ENCODE measurements around the gene RELN.

RELN gene

DNA sequence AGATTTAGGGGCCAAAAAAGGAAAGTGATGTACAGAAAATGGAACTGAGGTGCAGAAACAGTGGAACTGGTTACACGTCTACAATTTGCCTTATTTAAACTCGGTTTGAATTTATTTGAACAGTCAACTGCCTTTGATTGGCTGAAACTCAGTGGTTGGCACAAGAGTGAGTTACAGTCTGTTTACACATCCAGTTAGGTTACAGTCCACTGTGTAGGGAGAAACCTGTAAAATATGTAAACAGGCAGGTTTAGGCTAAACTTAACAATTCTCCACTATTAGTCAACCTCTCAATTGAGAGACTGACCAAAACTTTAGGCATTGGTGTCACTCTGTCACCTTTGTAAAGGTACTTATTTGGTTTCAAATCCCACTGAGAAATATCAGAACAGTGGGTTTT lies 40.3 kb upstream of the RELN start:
- H3K27me3 ChIP-seq (replicated peaks in 2 of 5; ENCODE audit: control insufficient read depth in 4 of 5, insufficient read depth in 5 of 5, low read length in 4 of 5) = peaks cover 0 to 3% (median 0%) of the 10 kb centered on the region in 5 experiments
- ChIA-PET POLR2A (no interaction called here), CTCF (no interaction called here)
- H3K27ac ChIP-seq (ENCODE audit: insufficient read depth in 1 of 2, low read depth in 1 of 2, low read length in 2 of 2, poor library complexity in 1 of 2, severe bottlenecking in 2 of 2) = no peak overlapping the region
- no peak for DNase-seq
- WGBS (ENCODE audit: insufficient coverage) = 100% methylated on average over 2 of the region's 2 CpGs
- no peaks in the 10 kb centered on the region for H3K9me3 ChIP-seq (ENCODE audit: control extremely low read depth in 1 of 5, control insufficient read depth in 4 of 5, insufficient read depth in 2 of 5, low read depth in 1 of 5, low read length in 4 of 5)
- no peaks in the 10 kb centered on the region for H3K36me3 ChIP-seq (ENCODE audit: control insufficient read depth in 4 of 4, insufficient read depth in 4 of 4, low read length in 3 of 4)
- no peaks in the 10 kb centered on the region for H3K4me1 ChIP-seq (ENCODE audit: control extremely low read depth in 1 of 4, control insufficient read depth in 4 of 4, insufficient read depth in 4 of 4, low read length in 3 of 4)
- no peak overlapping the region for H3K4me3 ChIP-seq (ENCODE audit: control insufficient read depth in 1 of 7, extremely low read depth in 1 of 7, insufficient read depth in 4 of 7, low read depth in 2 of 7, low read length in 6 of 7)

DNA sequence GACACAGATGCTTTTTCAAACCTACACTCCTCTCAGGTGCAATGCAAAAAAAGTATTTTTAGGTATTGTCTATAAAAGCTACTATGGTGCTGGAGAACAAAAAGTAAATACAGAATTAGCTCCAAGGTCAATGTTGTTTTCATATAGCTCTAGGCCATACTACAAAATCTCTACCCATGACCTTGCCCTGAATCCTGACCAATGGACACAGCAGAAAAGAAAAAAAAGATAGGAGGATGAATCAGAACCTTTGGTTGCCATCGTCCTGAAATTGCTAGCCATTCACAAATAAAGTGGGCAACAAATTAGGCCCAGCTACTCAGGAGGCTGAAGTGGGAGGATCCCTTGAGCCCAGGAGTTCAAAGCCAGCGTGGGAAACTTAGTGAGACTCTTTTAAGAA lies 35.2 kb upstream of the RELN start:
- Histone ChIP-seq H3K9me3 (ENCODE audit: control extremely low read depth in 1 of 5, control insufficient read depth in 4 of 5, insufficient read depth in 2 of 5, low read depth in 1 of 5, low read length in 4 of 5) (peaks cover 0 to 5% (median 0%) of the 10 kb centered on the region in 5 experiments), H3K4me1 (ENCODE audit: control extremely low read depth in 1 of 4, control insufficient read depth in 4 of 4, insufficient read depth in 4 of 4, low read length in 3 of 4) (no peaks in the 10 kb centered on the region), H3K27ac (ENCODE audit: insufficient read depth in 1 of 2, low read depth in 1 of 2, low read length in 2 of 2, poor library complexity in 1 of 2, severe bottlenecking in 2 of 2) (no peak overlapping the region), H3K27me3 (replicated peaks in 2 of 5; ENCODE audit: control insufficient read depth in 4 of 5, insufficient read depth in 5 of 5, low read length in 4 of 5) (peaks cover 0 to 3% (median 0%) of the 10 kb centered on the region in 5 experiments), H3K4me3 (ENCODE audit: control insufficient read depth in 1 of 7, extremely low read depth in 1 of 7, insufficient read depth in 4 of 7, low read depth in 2 of 7, low read length in 6 of 7) (no peak overlapping the region), H3K36me3 (ENCODE audit: control insufficient read depth in 4 of 4, insufficient read depth in 4 of 4, low read length in 3 of 4) (no peaks in the 10 kb centered on the region)
- 89% methylated on average over 1 of the region's 2 CpGs for WGBS (ENCODE audit: insufficient coverage)
- POLR2A ChIA-PET = no interaction called here
- CTCF ChIA-PET = no interaction called here
- DNase-seq = no peak

DNA sequence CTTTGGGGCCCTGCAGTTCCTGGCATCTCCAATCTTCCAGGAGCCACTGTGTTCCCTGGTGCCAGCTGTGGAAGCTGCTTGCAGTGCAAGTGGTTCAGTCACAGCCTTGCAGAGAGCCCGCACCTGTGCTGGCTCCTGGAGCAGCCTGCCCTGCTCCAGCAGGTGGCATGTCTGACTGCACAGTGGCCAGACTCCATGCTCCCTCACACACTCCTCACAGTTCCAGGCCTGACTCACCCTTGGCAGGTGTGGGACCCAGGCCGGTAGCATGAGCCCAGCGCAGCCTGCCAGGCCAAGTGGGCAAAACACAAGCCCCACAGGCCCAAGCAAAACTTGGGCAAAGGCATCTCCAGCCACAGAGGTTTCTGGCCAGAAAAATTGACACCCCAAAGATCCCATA lies 33.6 kb upstream of the RELN start:
- Histone ChIP-seq H3K27ac (ENCODE audit: insufficient read depth in 1 of 2, low read depth in 1 of 2, low read length in 2 of 2, poor library complexity in 1 of 2, severe bottlenecking in 2 of 2) (no peak overlapping the region), H3K27me3 (replicated peaks in 2 of 5; ENCODE audit: control insufficient read depth in 4 of 5, insufficient read depth in 5 of 5, low read length in 4 of 5) (peaks cover 0 to 3% (median 0%) of the 10 kb centered on the region in 5 experiments), H3K36me3 (ENCODE audit: control insufficient read depth in 4 of 4, insufficient read depth in 4 of 4, low read length in 3 of 4) (no peaks in the 10 kb centered on the region), H3K9me3 (ENCODE audit: control extremely low read depth in 1 of 5, control insufficient read depth in 4 of 5, insufficient read depth in 2 of 5, low read depth in 1 of 5, low read length in 4 of 5) (peaks cover 0 to 5% (median 0%) of the 10 kb centered on the region in 5 experiments), H3K4me1 (ENCODE audit: control extremely low read depth in 1 of 4, control insufficient read depth in 4 of 4, insufficient read depth in 4 of 4, low read length in 3 of 4) (no peaks in the 10 kb centered on the region), H3K4me3 (ENCODE audit: control insufficient read depth in 1 of 7, extremely low read depth in 1 of 7, insufficient read depth in 4 of 7, low read depth in 2 of 7, low read length in 6 of 7) (no peak overlapping the region)
- ChIA-PET CTCF (no interaction called here), POLR2A (no interaction called here)
- DNase-seq = no peak
- 97% methylated on average over 3 of the region's 3 CpGs for WGBS (ENCODE audit: insufficient coverage)

GRCh38 chr7:104018425-104018824 lies 29.0 kb upstream of the RELN start:
- no peaks in the 10 kb centered on the region for H3K36me3 ChIP-seq (ENCODE audit: control insufficient read depth in 4 of 4, insufficient read depth in 4 of 4, low read length in 3 of 4)
- H3K9me3 ChIP-seq (ENCODE audit: control extremely low read depth in 1 of 5, control insufficient read depth in 4 of 5, insufficient read depth in 2 of 5, low read depth in 1 of 5, low read length in 4 of 5) = peaks cover 0 to 5% (median 0%) of the 10 kb centered on the region in 5 experiments
- DNase-seq = no peak
- H3K4me3 ChIP-seq (ENCODE audit: control insufficient read depth in 1 of 7, extremely low read depth in 1 of 7, insufficient read depth in 4 of 7, low read depth in 2 of 7, low read length in 6 of 7) = no peak overlapping the region
- POLR2A ChIA-PET = no interaction called here
- H3K27me3 ChIP-seq (replicated peaks in 2 of 5; ENCODE audit: control insufficient read depth in 4 of 5, insufficient read depth in 5 of 5, low read length in 4 of 5) = peaks cover 0 to 2% (median 0%) of the 10 kb centered on the region in 5 experiments
- H3K4me1 ChIP-seq (ENCODE audit: control extremely low read depth in 1 of 4, control insufficient read depth in 4 of 4, insufficient read depth in 4 of 4, low read length in 3 of 4) = no peaks in the 10 kb centered on the region
- CTCF ChIA-PET = no interaction called here
- H3K27ac ChIP-seq (ENCODE audit: insufficient read depth in 1 of 2, low read depth in 1 of 2, low read length in 2 of 2, poor library complexity in 1 of 2, severe bottlenecking in 2 of 2) = no peak overlapping the region
- no CpG with 5 or more reads among the region's 1 CpG for WGBS (ENCODE audit: insufficient coverage)

DNA sequence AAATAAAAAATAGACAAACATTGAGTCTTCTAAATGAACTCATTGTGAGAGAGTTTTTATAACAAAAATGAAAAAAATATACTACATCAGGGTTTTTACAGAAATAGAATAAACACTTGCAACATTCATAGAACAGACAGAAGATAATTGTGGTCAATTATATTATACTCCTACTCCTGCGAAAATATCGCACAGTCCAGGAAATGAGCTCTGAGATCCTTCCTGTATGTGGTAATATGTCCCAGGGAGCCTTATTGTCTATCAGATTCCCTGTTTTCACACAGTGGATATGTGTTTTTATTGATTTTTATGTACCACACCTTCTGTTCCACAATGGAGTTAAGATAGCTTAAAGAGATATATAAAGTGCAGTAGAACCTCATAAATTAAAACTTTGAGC lies 27.5 kb upstream of the RELN start:
- ChIA-PET CTCF (no interaction called here), POLR2A (no interaction called here)
- WGBS (ENCODE audit: insufficient coverage) = no CpG with 5 or more reads among the region's 2 CpGs
- H3K9me3 ChIP-seq (ENCODE audit: control extremely low read depth in 1 of 5, control insufficient read depth in 4 of 5, insufficient read depth in 2 of 5, low read depth in 1 of 5, low read length in 4 of 5) = no peaks in the 10 kb centered on the region
- peaks cover 0 to 2% (median 0%) of the 10 kb centered on the region in 5 experiments for H3K27me3 ChIP-seq (replicated peaks in 2 of 5; ENCODE audit: control insufficient read depth in 4 of 5, insufficient read depth in 5 of 5, low read length in 4 of 5)
- no peaks in the 10 kb centered on the region for H3K4me1 ChIP-seq (ENCODE audit: control extremely low read depth in 1 of 4, control insufficient read depth in 4 of 4, insufficient read depth in 4 of 4, low read length in 3 of 4)
- no peak for DNase-seq
- H3K4me3 ChIP-seq (ENCODE audit: control insufficient read depth in 1 of 7, extremely low read depth in 1 of 7, insufficient read depth in 4 of 7, low read depth in 2 of 7, low read length in 6 of 7) = no peak overlapping the region
- no peak overlapping the region for H3K27ac ChIP-seq (ENCODE audit: insufficient read depth in 1 of 2, low read depth in 1 of 2, low read length in 2 of 2, poor library complexity in 1 of 2, severe bottlenecking in 2 of 2)
- H3K36me3 ChIP-seq (ENCODE audit: control insufficient read depth in 4 of 4, insufficient read depth in 4 of 4, low read length in 3 of 4) = no peaks in the 10 kb centered on the region

DNA sequence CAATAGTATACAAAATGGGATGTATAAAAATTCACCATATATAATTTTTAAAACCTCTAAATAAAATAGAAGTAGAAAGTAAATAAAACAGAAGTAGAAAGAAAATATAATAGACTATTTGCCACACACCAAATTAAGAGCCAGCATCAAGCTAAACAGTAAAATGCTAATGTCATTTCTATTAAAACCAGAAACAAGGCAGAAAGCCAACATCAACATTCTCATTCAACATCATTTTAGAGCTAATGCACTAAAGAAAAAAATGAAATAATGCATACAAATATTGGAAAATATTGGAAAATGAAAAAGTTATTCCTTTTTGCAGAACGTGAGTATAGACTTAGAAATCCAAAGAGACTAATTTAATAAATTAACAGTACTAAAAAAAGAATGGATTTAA lies 23.4 kb upstream of the RELN start:
- no peak overlapping the region for H3K27ac ChIP-seq (ENCODE audit: insufficient read depth in 1 of 2, low read depth in 1 of 2, low read length in 2 of 2, poor library complexity in 1 of 2, severe bottlenecking in 2 of 2)
- ChIA-PET POLR2A (no interaction called here), CTCF (interaction anchor here (1.1 kb wide), 1 partner anchor 23 kb away, joined by 3 read pairs; no protein-coding TSS in a partner anchor)
- no peak for DNase-seq
- no peaks in the 10 kb centered on the region for H3K36me3 ChIP-seq (ENCODE audit: control insufficient read depth in 4 of 4, insufficient read depth in 4 of 4, low read length in 3 of 4)
- no CpG with 5 or more reads among the region's 1 CpG for WGBS (ENCODE audit: insufficient coverage)
- no peak overlapping the region for H3K4me3 ChIP-seq (ENCODE audit: control insufficient read depth in 1 of 7, extremely low read depth in 1 of 7, insufficient read depth in 4 of 7, low read depth in 2 of 7, low read length in 6 of 7)
- peaks cover 0 to 4% (median 0%) of the 10 kb centered on the region in 5 experiments for H3K27me3 ChIP-seq (replicated peaks in 2 of 5; ENCODE audit: control insufficient read depth in 4 of 5, insufficient read depth in 5 of 5, low read length in 4 of 5)
- no peaks in the 10 kb centered on the region for H3K4me1 ChIP-seq (ENCODE audit: control extremely low read depth in 1 of 4, control insufficient read depth in 4 of 4, insufficient read depth in 4 of 4, low read length in 3 of 4)
- no peaks in the 10 kb centered on the region for H3K9me3 ChIP-seq (ENCODE audit: control extremely low read depth in 1 of 5, control insufficient read depth in 4 of 5, insufficient read depth in 2 of 5, low read depth in 1 of 5, low read length in 4 of 5)

GRCh38 chr7:104011829-104012228 lies 22.4 kb upstream of the RELN start:
- H3K4me3 ChIP-seq (ENCODE audit: control insufficient read depth in 1 of 7, extremely low read depth in 1 of 7, insufficient read depth in 4 of 7, low read depth in 2 of 7, low read length in 6 of 7) = no peak overlapping the region
- CTCF ChIA-PET = no interaction called here
- H3K4me1 ChIP-seq (ENCODE audit: control extremely low read depth in 1 of 4, control insufficient read depth in 4 of 4, insufficient read depth in 4 of 4, low read length in 3 of 4) = no peaks in the 10 kb centered on the region
- H3K9me3 ChIP-seq (ENCODE audit: control extremely low read depth in 1 of 5, control insufficient read depth in 4 of 5, insufficient read depth in 2 of 5, low read depth in 1 of 5, low read length in 4 of 5) = no peaks in the 10 kb centered on the region
- WGBS (ENCODE audit: insufficient coverage) = 96% methylated on average over 2 of the region's 2 CpGs
- no peak overlapping the region for H3K27ac ChIP-seq (ENCODE audit: insufficient read depth in 1 of 2, low read depth in 1 of 2, low read length in 2 of 2, poor library complexity in 1 of 2, severe bottlenecking in 2 of 2)
- H3K36me3 ChIP-seq (ENCODE audit: control insufficient read depth in 4 of 4, insufficient read depth in 4 of 4, low read length in 3 of 4) = no peaks in the 10 kb centered on the region
- DNase-seq = no peak
- POLR2A ChIA-PET = no interaction called here
- H3K27me3 ChIP-seq (replicated peaks in 2 of 5; ENCODE audit: control insufficient read depth in 4 of 5, insufficient read depth in 5 of 5, low read length in 4 of 5) = peaks cover 0 to 4% (median 0%) of the 10 kb centered on the region in 5 experiments
